ENCODE data around the gene UBTD1. TPM values are rescaled to one million over a fixed set of nuclear protein-coding genes. Genes with fewer than 3 reads are reported as not detected.
A peak's percentile ranks its signal among the peaks of the same experiment; 100 is the strongest.

Gene UBTD1
- total RNA-seq, 1 donor, result 30.2 TPM

GRCh38 chr10:97456686-97457065 lies 42.0 kb upstream of the UBTD1 start:
- TF ChIP-seq, protein P1, sequence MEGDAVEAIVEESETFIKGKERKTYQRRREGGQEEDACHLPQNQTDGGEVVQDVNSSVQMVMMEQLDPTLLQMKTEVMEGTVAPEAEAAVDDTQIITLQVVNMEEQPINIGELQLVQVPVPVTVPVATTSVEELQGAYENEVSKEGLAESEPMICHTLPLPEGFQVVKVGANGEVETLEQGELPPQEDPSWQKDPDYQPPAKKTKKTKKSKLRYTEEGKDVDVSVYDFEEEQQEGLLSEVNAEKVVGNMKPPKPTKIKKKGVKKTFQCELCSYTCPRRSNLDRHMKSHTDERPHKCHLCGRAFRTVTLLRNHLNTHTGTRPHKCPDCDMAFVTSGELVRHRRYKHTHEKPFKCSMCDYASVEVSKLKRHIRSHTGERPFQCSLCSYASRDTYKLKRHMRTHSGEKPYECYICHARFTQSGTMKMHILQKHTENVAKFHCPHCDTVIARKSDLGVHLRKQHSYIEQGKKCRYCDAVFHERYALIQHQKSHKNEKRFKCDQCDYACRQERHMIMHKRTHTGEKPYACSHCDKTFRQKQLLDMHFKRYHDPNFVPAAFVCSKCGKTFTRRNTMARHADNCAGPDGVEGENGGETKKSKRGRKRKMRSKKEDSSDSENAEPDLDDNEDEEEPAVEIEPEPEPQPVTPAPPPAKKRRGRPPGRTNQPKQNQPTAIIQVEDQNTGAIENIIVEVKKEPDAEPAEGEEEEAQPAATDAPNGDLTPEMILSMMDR (IDR thresholded peaks at IDR 0.05; ENCODE audit: insufficient read depth, low read depth, low read length), result no peak
- no peak overlapping the region for H3K4me3 ChIP-seq (ENCODE audit: low read depth, low read length)
- no peak for DNase-seq (ENCODE audit: low read depth)

DNA sequence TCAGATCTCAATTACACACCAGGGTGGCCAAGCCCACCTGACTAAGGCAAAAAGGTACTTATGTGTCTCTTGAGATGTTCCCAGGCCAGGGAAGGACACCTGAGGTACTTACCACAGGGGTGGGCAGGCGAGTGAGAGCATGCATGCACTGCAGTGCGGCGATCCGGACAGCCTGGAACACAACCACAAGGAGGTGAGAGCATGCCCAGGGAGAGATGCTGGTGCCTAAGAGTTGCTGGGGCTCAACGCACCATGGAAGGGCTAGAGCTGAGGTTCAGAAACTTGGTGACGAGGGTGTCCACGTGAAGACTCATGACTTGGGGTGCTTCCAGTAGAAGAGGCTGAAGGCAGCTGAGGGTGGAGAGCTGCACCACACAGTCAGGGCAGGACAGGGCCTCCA lies 39.6 kb upstream of the UBTD1 start:
- no peak overlapping the region for H3K4me3 ChIP-seq (ENCODE audit: low read depth, low read length)
- DNase-seq (ENCODE audit: low read depth), result no peak

GRCh38 chr10:97459933-97460332 lies 38.8 kb upstream of the UBTD1 start:
- no peak overlapping the region for H3K4me3 ChIP-seq (ENCODE audit: low read depth, low read length)
- DNase-seq (ENCODE audit: low read depth), result no peak
- TF ChIP-seq, protein P1 (IDR thresholded peaks at IDR 0.05; ENCODE audit: insufficient read depth, low read depth, low read length), result no peak

More for the DNA sequence above, 39.6 kb upstream of the UBTD1 start:
- TF ChIP-seq, protein P1 (IDR thresholded peaks at IDR 0.05; ENCODE audit: insufficient read depth, low read depth, low read length), result no peak

- H3K4me3 ChIP-seq (ENCODE audit: low read depth, low read length), result no peak overlapping the region
- no peak for DNase-seq (ENCODE audit: low read depth)
- TF ChIP-seq, protein P1 (IDR thresholded peaks at IDR 0.05; ENCODE audit: insufficient read depth, low read depth, low read length), result no peak
Measured at GRCh38 chr10:97462309-97462708, 36.4 kb upstream of the UBTD1 start.

GRCh38 chr10:97463363-97464132 lies 35.2 kb upstream of the UBTD1 start:
- TF ChIP-seq, protein P1 (IDR thresholded peaks at IDR 0.05; ENCODE audit: insufficient read depth, low read depth, low read length), result peak; percentile 91
- peak; percentile 80 for DNase-seq (ENCODE audit: low read depth)
- H3K4me3 ChIP-seq (ENCODE audit: low read depth, low read length), result no peak overlapping the region

DNA sequence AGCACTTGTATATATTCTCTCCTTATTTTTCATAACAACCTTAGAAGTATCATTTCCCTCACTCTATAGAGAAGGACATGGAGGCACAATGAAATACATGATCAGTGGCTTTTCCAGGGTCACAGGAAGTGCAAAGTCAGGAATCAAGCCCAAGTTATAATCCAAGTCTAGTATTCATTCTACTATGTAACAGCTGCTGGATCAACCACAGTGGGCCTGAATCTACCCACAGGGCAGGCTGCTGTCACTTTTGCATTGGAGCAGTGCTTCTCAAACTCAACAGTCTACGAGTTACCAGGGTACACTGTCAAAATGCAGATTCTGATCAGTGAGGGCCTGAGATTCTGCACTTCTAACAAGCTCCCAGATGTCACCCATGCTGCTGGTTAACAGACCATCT lies 34.5 kb upstream of the UBTD1 start:
- TF ChIP-seq, protein P1 (IDR thresholded peaks at IDR 0.05; ENCODE audit: insufficient read depth, low read depth, low read length), result no peak
- no peak for DNase-seq (ENCODE audit: low read depth)
- H3K4me3 ChIP-seq (ENCODE audit: low read depth, low read length), result no peak overlapping the region

GRCh38 chr10:97465982-97466381 lies 32.7 kb upstream of the UBTD1 start:
- no peak overlapping the region for H3K4me3 ChIP-seq (ENCODE audit: low read depth, low read length)
- TF ChIP-seq, protein P1 (IDR thresholded peaks at IDR 0.05; ENCODE audit: insufficient read depth, low read depth, low read length), result no peak
- DNase-seq (ENCODE audit: low read depth), result no peak

All from fibroblast of villous mesenchyme (primary cell).